Iris pigment epithelial cell (primary cell): ENCODE results near the gene TLE6.
"Not testable (repeated sequence)": the region's sequence is repeated elsewhere in the genome, so short reads cannot be mapped to it uniquely, and the experiment has no call there.

ENCODE experiments used
- DNase-seq: peaks from one replicate; pipeline ENCODE4 v3.0.0-alpha.2; 2011; ENCODE audit warnings: low read depth

Gene TLE6

GRCh38 chr19:2977001-2977745 lies at the start of gene TLE6:
TSS of gene TLE6 (plus strand) at chr19:2977564. CDS start at chr19:2978234, 670 bp downstream.
- peak; percentile 94 for DNase-seq

DNA sequence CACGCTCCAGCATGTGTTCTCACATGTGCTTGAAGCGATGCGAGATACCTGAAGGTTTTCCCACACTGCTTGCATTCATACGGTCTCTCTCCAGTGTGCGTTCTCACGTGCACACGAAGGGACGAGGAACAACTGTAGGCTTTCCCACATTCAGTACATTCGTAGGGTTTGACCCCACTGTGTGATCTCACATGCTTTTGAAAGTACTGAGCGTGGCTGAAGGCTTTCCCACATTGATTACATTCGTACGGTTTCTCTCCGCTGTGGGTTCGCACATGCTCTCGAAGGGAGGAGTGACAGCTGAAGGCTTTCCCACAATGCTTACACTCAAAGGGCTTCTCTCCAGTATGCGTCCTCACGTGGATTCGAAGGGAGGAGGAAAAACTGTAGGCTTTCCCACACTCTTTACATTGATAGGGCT lies 43.9 kb upstream of the TLE6 start:
- no peak for DNase-seq

- not testable (repeated sequence) for DNase-seq
Observed at GRCh38 chr19:2935863-2936262, 41.5 kb upstream of the TLE6 start.

GRCh38 chr19:2942928-2943640 lies 34.3 kb upstream of the TLE6 start:
- DNase-seq, result no peak

DNA sequence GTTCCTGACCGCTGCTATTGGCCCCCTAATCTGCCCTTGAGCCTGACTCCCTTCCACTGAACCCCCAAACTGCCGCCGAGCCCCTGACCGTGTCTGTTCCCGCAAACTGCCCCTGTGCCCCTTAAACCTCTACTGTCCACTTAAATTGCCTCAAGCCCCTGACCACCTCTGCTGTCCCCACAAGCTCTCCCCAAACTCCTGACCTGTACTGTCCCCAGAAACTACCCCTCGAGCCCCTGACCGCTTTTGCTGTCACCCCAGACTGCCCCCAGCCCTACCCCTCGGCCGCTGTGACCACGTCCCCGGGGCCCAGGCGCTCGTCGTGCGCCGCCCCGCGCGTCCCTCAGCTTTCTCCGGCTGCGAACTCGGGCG lies 33.0 kb upstream of the TLE6 start:
- DNase-seq, result no peak

- peak; percentile 99 for DNase-seq
Observed at GRCh38 chr19:2944775-2945574, 32.4 kb upstream of the TLE6 start, which contains the start of gene ZNF77. TSS of gene ZNF77 (minus strand) at chr19:2944971. CDS start at chr19:2944840, 131 bp downstream.

DNA sequence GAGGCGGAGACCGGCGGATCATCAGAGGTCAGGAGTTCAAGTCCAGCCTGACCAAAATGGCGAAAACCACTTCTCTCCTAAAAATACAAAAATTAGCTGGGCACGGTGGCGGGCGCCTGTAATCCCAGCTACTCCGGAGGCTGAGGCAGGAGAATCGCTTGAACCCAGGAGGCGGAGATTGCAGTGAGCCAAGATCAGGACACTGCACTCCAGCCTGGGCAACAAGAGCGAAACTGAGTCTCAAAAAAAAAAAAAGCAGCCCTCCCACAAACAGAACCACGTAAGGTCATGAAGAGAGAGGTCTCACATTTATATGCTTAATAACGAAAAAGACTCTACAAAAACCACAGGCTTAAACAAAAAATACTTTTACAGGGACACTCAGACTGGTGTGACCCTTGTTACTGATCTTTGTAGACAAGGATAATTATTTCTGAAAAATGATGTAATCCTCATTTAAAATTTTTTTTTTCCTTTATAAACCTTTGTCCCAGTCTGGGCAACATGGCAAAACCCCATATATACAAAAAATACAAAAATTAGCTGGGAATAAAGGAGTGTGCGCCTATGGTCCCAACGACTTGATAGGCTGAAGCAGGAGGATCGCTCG lies 31.7 kb upstream of the TLE6 start:
- DNase-seq, result no peak

- DNase-seq, result peak; percentile 65
Observed at GRCh38 chr19:2949939-2950285, 27.5 kb upstream of the TLE6 start.

- DNase-seq, result peak; percentile 99
Observed at GRCh38 chr19:2950286-2951124, 26.9 kb upstream of the TLE6 start.

GRCh38 chr19:2952953-2953481 lies 24.3 kb upstream of the TLE6 start:
- DNase-seq, result no peak

GRCh38 chr19:2957160-2957559 lies 20.2 kb upstream of the TLE6 start:
- no peak for DNase-seq

- DNase-seq, result no peak
Observed at GRCh38 chr19:2960120-2960519, 17.2 kb upstream of the TLE6 start.

DNA sequence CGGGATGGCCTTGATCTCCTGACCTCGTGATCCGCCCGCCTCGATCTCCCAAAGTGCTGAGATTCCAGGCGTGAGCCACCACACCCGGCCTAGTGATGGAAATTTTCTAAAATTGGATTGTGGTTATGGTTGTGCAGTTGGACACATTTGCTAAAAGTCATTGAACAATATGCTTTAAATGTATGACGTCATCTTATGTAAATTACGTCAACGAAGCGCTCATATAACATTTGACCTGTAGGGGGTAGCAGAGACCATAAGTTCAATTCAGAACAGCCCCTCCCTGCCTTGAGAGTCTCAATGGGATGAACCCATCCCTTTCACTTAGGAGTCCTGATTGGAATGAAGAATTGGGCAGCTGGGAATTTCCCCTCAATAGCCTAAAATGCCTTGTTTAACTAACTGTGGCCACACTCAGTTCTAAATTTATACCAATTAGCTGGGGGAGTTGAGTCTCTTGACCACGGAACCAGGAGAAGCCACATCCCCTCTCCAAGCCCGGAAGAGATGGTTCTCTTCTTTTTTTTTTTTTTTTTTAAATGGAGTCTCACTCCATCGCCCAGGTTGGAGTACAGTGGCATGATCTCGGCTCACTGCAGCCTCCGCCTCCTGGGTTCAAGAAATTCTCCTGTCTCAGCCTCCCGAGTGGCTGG lies 15.2 kb upstream of the TLE6 start:
- peak; percentile 46 for DNase-seq

- no peak for DNase-seq
Observed at GRCh38 chr19:2963122-2963521, 14.2 kb upstream of the TLE6 start.

GRCh38 chr19:2963631-2964030 lies 13.7 kb upstream of the TLE6 start:
- DNase-seq, result not testable (repeated sequence)

- DNase-seq, result no peak
Observed at GRCh38 chr19:2964874-2965273, 12.5 kb upstream of the TLE6 start.

DNA sequence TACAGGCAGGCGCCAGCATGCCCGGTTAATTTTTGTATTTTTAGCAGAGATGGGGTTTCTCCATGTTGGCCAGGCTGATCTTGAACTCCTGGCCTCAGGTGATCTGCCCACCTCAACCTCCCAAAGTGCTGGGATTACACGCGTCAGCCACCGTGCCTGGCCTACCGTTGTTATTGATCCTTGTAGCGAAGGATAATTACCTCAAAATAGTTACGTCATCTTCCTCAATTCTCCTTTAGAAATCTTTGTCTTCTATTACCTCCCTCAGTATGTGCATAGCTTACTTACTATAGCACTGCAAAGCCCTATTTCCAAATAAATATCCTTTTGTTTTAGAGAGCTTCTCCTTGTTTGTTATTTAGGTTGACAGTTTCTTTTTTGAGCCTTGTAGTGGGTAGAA lies 9.4 kb upstream of the TLE6 start:
- DNase-seq, result no peak

GRCh38 chr19:2969104-2969504 lies 8.3 kb upstream of the TLE6 start:
- DNase-seq, result no peak

DNA sequence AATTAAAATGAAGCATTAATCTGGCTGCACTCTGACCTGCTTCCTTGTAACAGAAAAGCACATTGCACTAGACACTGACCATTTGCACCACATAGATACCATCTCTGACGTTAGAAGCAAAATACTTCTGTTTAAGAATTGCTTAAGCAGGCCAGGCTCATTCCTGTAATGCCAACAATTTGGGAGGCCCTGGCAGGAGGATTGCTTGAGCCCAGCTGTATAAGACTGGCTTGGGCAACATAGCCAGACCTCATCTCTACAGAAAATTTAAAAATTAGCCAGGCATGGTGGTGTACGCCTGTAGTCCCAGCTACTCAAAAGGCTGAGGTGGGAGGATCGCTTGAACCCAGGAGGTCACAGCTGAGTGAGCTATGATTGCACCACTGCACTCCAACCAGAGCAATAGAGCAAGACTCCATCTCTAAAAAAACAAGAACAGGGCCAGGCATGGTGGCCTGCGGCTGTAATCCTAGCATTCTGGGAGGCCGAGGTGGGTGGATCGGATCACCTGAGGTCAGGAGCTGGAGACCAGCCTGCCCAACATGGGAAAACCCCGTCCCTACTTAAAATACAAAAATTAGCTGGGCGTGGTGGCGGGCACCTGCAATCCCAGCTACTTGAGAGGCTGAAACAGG lies 7.0 kb upstream of the TLE6 start:
- DNase-seq, result peak; percentile 53

- DNase-seq, result no peak
Observed at GRCh38 chr19:2973229-2973628, 4.1 kb upstream of the TLE6 start.
